ENCODE measurements around the gene RANGAP1. TPM values are rescaled to one million over a fixed set of nuclear protein-coding genes. Genes with fewer than 3 reads are reported as not detected.

The RANGAP1 gene
- total RNA-seq, 1 donor from 2014 or later = 71.5 TPM

DNA sequence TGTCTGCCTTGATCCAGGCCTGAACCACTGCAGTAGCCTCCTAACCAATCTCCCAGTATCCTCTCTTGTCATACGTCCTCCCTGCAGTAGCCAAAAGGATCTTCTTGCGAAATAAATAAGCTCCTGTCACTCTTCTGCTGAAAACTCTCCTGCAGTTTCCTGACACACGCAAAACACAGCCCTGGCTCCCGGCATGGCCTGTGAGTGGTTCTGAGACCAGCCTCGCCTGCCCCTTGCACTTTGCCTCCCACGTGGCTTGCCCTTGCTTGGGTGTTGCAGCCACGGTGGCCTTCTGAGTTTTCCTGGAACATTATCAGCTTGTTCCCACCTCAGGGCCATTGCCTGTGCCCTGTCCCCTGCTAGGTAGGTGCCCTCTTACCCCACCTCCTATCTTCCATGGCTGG is 22.6 kb upstream of the RANGAP1 start:
- Mint-ChIP-seq H3K27ac (ENCODE audit: unreplicated experiment) (no peak overlapping the region), H3K36me3 (ENCODE audit: low read depth, unreplicated experiment) (peaks cover 9% of the 10 kb centered on the region)
- TF ChIP-seq, protein P1, sequence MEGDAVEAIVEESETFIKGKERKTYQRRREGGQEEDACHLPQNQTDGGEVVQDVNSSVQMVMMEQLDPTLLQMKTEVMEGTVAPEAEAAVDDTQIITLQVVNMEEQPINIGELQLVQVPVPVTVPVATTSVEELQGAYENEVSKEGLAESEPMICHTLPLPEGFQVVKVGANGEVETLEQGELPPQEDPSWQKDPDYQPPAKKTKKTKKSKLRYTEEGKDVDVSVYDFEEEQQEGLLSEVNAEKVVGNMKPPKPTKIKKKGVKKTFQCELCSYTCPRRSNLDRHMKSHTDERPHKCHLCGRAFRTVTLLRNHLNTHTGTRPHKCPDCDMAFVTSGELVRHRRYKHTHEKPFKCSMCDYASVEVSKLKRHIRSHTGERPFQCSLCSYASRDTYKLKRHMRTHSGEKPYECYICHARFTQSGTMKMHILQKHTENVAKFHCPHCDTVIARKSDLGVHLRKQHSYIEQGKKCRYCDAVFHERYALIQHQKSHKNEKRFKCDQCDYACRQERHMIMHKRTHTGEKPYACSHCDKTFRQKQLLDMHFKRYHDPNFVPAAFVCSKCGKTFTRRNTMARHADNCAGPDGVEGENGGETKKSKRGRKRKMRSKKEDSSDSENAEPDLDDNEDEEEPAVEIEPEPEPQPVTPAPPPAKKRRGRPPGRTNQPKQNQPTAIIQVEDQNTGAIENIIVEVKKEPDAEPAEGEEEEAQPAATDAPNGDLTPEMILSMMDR (IDR thresholded peaks at IDR 0.05; ENCODE audit: unreplicated experiment) = no peak

GRCh38 chr22:41308054-41308453 is 22.1 kb upstream of the RANGAP1 start:
- H3K9me3 Mint-ChIP-seq (ENCODE audit: unreplicated experiment) = no peaks in the 10 kb centered on the region
- no peak for DNase-seq (ENCODE audit: low spot score)
- H3K36me3 Mint-ChIP-seq (ENCODE audit: low read depth, unreplicated experiment) = peaks cover 9% of the 10 kb centered on the region
- peaks cover 10% of the 10 kb centered on the region for H3K27me3 Mint-ChIP-seq (ENCODE audit: unreplicated experiment)
- peaks cover 22% of the 10 kb centered on the region for H3K4me1 Mint-ChIP-seq (ENCODE audit: unreplicated experiment)
- H3K27ac Mint-ChIP-seq (ENCODE audit: unreplicated experiment) = no peak overlapping the region
- no peak overlapping the region for H3K4me3 Mint-ChIP-seq (ENCODE audit: unreplicated experiment)
- TF ChIP-seq, protein P1 (IDR thresholded peaks at IDR 0.05; ENCODE audit: unreplicated experiment) = no peak

More for the DNA sequence above, 22.6 kb upstream of the RANGAP1 start:
- peaks cover 7% of the 10 kb centered on the region for H3K27me3 Mint-ChIP-seq (ENCODE audit: unreplicated experiment)
- H3K9me3 Mint-ChIP-seq (ENCODE audit: unreplicated experiment) = no peaks in the 10 kb centered on the region
- DNase-seq (ENCODE audit: low spot score) = no peak
- peaks cover 19% of the 10 kb centered on the region for H3K4me1 Mint-ChIP-seq (ENCODE audit: unreplicated experiment)
- H3K4me3 Mint-ChIP-seq (ENCODE audit: unreplicated experiment) = peak overlapping the region; percentile 12

- TF ChIP-seq, protein P1 (IDR thresholded peaks at IDR 0.05; ENCODE audit: unreplicated experiment) = no peak
- Mint-ChIP-seq H3K4me3 (ENCODE audit: unreplicated experiment) (no peak overlapping the region), H3K27ac (ENCODE audit: unreplicated experiment) (no peak overlapping the region), H3K27me3 (ENCODE audit: unreplicated experiment) (peaks cover 10% of the 10 kb centered on the region), H3K4me1 (ENCODE audit: unreplicated experiment) (peaks cover 27% of the 10 kb centered on the region), H3K36me3 (ENCODE audit: low read depth, unreplicated experiment) (peaks cover 17% of the 10 kb centered on the region), H3K9me3 (ENCODE audit: unreplicated experiment) (no peaks in the 10 kb centered on the region)
- no peak for DNase-seq (ENCODE audit: low spot score)
Observed at GRCh38 chr22:41305646-41306045, 19.7 kb upstream of the RANGAP1 start.

DNA sequence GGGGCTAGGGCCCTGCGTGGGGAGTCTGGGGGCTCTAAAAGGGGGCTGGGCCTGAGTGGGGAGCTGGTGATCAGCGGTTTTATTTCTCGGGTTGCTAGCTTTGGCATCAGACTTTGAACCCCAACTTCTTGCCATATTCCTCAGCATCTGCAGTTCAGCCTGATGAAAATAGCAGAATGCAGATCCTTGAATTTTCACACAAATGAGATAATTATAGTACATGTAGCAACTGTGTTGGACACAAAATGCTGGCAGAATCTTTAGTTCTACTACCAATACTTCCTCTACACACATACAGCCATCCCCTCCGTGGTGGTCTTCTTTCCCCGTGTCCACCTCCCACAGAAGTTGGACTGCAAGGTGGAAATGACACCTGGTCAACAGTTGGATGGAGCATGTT is 16.8 kb upstream of the RANGAP1 start:
- peaks cover 8% of the 10 kb centered on the region for H3K27me3 Mint-ChIP-seq (ENCODE audit: unreplicated experiment)

GRCh38 chr22:41302021-41302767 is 16.2 kb upstream of the RANGAP1 start:
- Mint-ChIP-seq H3K4me3 (ENCODE audit: unreplicated experiment) (peak overlapping the region; percentile 95), H3K9me3 (ENCODE audit: unreplicated experiment) (no peaks in the 10 kb centered on the region), H3K27me3 (ENCODE audit: unreplicated experiment) (peaks cover 6% of the 10 kb centered on the region), H3K4me1 (ENCODE audit: unreplicated experiment) (peaks cover 14% of the 10 kb centered on the region), H3K27ac (ENCODE audit: unreplicated experiment) (peak overlapping the region; percentile 36), H3K36me3 (ENCODE audit: low read depth, unreplicated experiment) (peaks cover 9% of the 10 kb centered on the region)
- DNase-seq (ENCODE audit: low spot score) = peak; percentile 53
- TF ChIP-seq, protein P1 (IDR thresholded peaks at IDR 0.05; ENCODE audit: unreplicated experiment) = no peak

More for the DNA sequence above, 16.8 kb upstream of the RANGAP1 start:
- H3K4me3 Mint-ChIP-seq (ENCODE audit: unreplicated experiment) = peak overlapping the region; percentile 95
- H3K27ac Mint-ChIP-seq (ENCODE audit: unreplicated experiment) = peak overlapping the region; percentile 36
- TF ChIP-seq, protein P1 (IDR thresholded peaks at IDR 0.05; ENCODE audit: unreplicated experiment) = no peak
- H3K36me3 Mint-ChIP-seq (ENCODE audit: low read depth, unreplicated experiment) = peaks cover 12% of the 10 kb centered on the region
- no peaks in the 10 kb centered on the region for H3K9me3 Mint-ChIP-seq (ENCODE audit: unreplicated experiment)
- no peak for DNase-seq (ENCODE audit: low spot score)
- peaks cover 17% of the 10 kb centered on the region for H3K4me1 Mint-ChIP-seq (ENCODE audit: unreplicated experiment)
